K562 (cell line): ENCODE results near the gene ZNF556. TPM values are rescaled to one million over a fixed set of nuclear protein-coding genes. Genes with fewer than 3 reads are reported as not detected.

ENCODE experiments used
- ADNP ChIP-seq: fragments of 200-800 bp; sonication (Bioruptor generic); IDR thresholded peaks from 2 replicates; pipeline ENCODE4 v1.6.1; 2016; ENCODE audit warnings: missing genetic modification characterization, missing compliant biosample characterization
- ATF7 ChIP-seq: fragments of 450-650 bp; IDR thresholded peaks from 2 replicates; pipeline ENCODE4 v1.7.1; 2014; ENCODE audit warnings: mild to moderate bottlenecking, moderate library complexity
- BACH1 ChIP-seq: fragments of 200-800 bp; sonication (Bioruptor generic); IDR thresholded peaks from 2 replicates; pipeline ENCODE4 v1.6.1; 2016; ENCODE audit warnings: missing genetic modification characterization, missing compliant biosample characterization
- C11orf30 ChIP-seq: fragments of 450-650 bp; IDR thresholded peaks from 2 replicates; pipeline ENCODE4 v1.6.1; 2016; ENCODE audit warnings: low read depth, mild to moderate bottlenecking
- ETV6 ChIP-seq, 3 experiments: fragments of 150-350 bp in 1 of 3; sonication (generic) in 1 of 3; formaldehyde crosslinking in 1 of 3; IDR thresholded peaks; 2 replicates each; pipeline versions ENCODE4 v1.6.1 to v1.8.0; 2014 to 2022; ENCODE audit warnings: borderline replicate concordance in 2 of 3, low read depth in 2 of 3, antibody characterized with exemption in 1 of 3, low read length in 1 of 3, mild to moderate bottlenecking in 1 of 3, missing genetic modification reagents in 1 of 3
- FOXK1 ChIP-seq: sonication (generic); formaldehyde crosslinking; IDR thresholded peaks from 2 replicates; pipeline ENCODE4 v1.8.0; 2022; ENCODE audit warnings: missing genetic modification reagents, mild to moderate bottlenecking, borderline replicate concordance
- HMBOX1 ChIP-seq: sonication (generic); IDR thresholded peaks from 2 replicates; pipeline ENCODE4 v1.6.1; 2016
- HSF4 ChIP-seq: fragments of 250-450 bp; sonication (Bioruptor Pico); IDR thresholded peaks from 2 replicates; pipeline ENCODE4 v2.1.2; 2022; ENCODE audit warnings: mild to moderate bottlenecking, moderate library complexity, borderline replicate concordance
- JUN ChIP-seq, 2 experiments: sonication (generic) in 1 of 2; formaldehyde crosslinking in 1 of 2; IDR thresholded peaks; 2 replicates each; pipeline versions ENCODE4 v1.6.1 to v1.8.0; 2012 to 2022; ENCODE audit warnings: borderline replicate concordance in 2 of 2, mild to moderate bottlenecking in 2 of 2, improper control_type of control experiment in 1 of 2, low read depth in 1 of 2, low read length in 1 of 2, missing genetic modification reagents in 1 of 2
- MCM2 ChIP-seq: fragments of 450-650 bp; IDR thresholded peaks from 2 replicates; pipeline ENCODE4 v1.6.1; 2017; ENCODE audit warnings: low read depth, mild to moderate bottlenecking
- PHF20 ChIP-seq: fragments of 450-650 bp; IDR thresholded peaks from 2 replicates; pipeline ENCODE4 v1.6.1; 2018; ENCODE audit not compliant: partially characterized antibody
- SOX6 ChIP-seq: fragments of 450-650 bp; IDR thresholded peaks from 2 replicates; pipeline ENCODE4 v1.6.1; 2014; ENCODE audit warnings: mild to moderate bottlenecking
- TFAM ChIP-seq: fragments of 250-450 bp; sonication (Bioruptor Pico); conservative IDR thresholded peaks from 2 replicates; pipeline ENCODE4 v1.5.0; 2021; ENCODE audit warnings: mild to moderate bottlenecking, moderate library complexity
- ZBTB33 ChIP-seq: sonication (generic); formaldehyde crosslinking; IDR thresholded peaks from 2 replicates; pipeline ENCODE4 v1.8.1; 2023; ENCODE audit warnings: mild to moderate bottlenecking, missing genetic modification reagents
- ZBTB34 ChIP-seq: fragments of 250-450 bp; sonication (Bioruptor Pico); IDR thresholded peaks from 2 replicates; pipeline ENCODE4 v1.8.0; 2021; ENCODE audit warnings: mild to moderate bottlenecking, moderate library complexity
- ZNF239 ChIP-seq: fragments of 250-450 bp; sonication (Bioruptor Pico); IDR thresholded peaks from 2 replicates; pipeline ENCODE4 v1.4.0; 2020; ENCODE audit warnings: mild to moderate bottlenecking
- ZNF354B ChIP-seq: fragments of 250-450 bp; sonication (Bioruptor Pico); IDR thresholded peaks from 2 replicates; pipeline ENCODE4 v1.4.0; 2020
- ZNF79 ChIP-seq: fragments of 250-450 bp; sonication (Bioruptor Pico); IDR thresholded peaks from 2 replicates; pipeline ENCODE4 v1.4.0; 2020; ENCODE audit warnings: low read depth, mild to moderate bottlenecking, moderate library complexity
- polyA plus RNA-seq, 8 experiments: library from polyadenylated mRNA; depleted of rRNA in 4 of 8; stranded (reverse) in 5 of 8; unstranded in 3 of 8; fragments of >200 nt; fragmentation: Nextera tagmentation in 2 of 8; fragmentation: Illumina TruSeq in 1 of 8; extraction: Ambion mirVana in 2 of 8; extraction: Trizol in 1 of 8; gene quantifications; 2 replicates each; pipeline versions ENCODE4 v1.2.1 to v1.2.3, GENCODE V29; 2011 to 2014; ENCODE audit warnings: inconsistent platforms in 1 of 8, missing spikeins in 1 of 8
- total RNA-seq, 7 experiments: library from RNA; depleted of rRNA in 6 of 7; stranded (reverse); fragments of >200 nt in 6 of 7; fragmentation: Illumina TruSeq in 2 of 7; extraction: Trizol in 2 of 7; gene quantifications; 2 replicates each; pipeline versions ENCODE4 v1.2.1 to v1.2.3, GENCODE V29; 2011 to 2021; ENCODE audit warnings: low replicate concordance in 1 of 7

ZNF556 gene
- total and polyA plus RNA-seq, 9 of the 15 experiments (the other 6 are each of a cell fraction or from before 2014, with no cell fraction given), result 0.01 to 0.36 (median 0.10) TPM; not detected in 1

- TF ChIP-seq MCM2 (no peak), ADNP (tag) (no peak), HSF4 (CRISPR knock-in tag) (no peak), FOXK1 (CRISPR knock-in tag) (peak; percentile 17; the same call in 1 of the 2 replicates), SOX6 (peak; percentile 22; the same call in 1 of the 2 replicates), ZNF79 (CRISPR knock-in tag) (no peak), PHF20 (no peak), ZNF354B (CRISPR knock-in tag) (no peak), ZBTB34 (CRISPR knock-in tag) (no peak), ETV6 (IDR thresholded peaks at IDR 0.05; ENCODE audit: borderline replicate concordance in 1 of 2, low read depth in 2 of 2, low read length in 1 of 2) (no peak), ETV6 (CRISPR knock-in tag; IDR thresholded peaks at IDR 0.05; ENCODE audit: borderline replicate concordance) (no peak), ZNF239 (CRISPR knock-in tag) (no peak), BACH1 (tag) (no peak), JUN (IDR thresholded peaks at IDR 0.05; ENCODE audit: borderline replicate concordance, low read depth, low read length) (no peak), JUN (CRISPR knock-in tag; IDR thresholded peaks at IDR 0.05; ENCODE audit: borderline replicate concordance) (no peak), HMBOX1 (peak; percentile 79), C11orf30 (peak; percentile 57), ZBTB33 (CRISPR knock-in tag) (0 out of 2 replicates have a peak, but pooled peaks have one; percentile 36), ATF7 (peak; percentile 45; the same call in 1 of the 2 replicates), TFAM (CRISPR knock-in tag) (no peak)
These were observed 20.3 kb downstream of the ZNF556 start (continued) for GRCh38 chr19:2887391-2887914.
